M059J (cell line): Measurements from ENCODE around the gene PPM1A. TPM values are rescaled to one million over a fixed set of nuclear protein-coding genes. Genes with fewer than 3 reads are reported as not detected.
"Not testable (repeated sequence)": the region's sequence is repeated elsewhere in the genome, so short reads cannot be mapped to it uniquely, and the experiment has no call there.

ENCODE experiments used
- DNase-seq: peaks from one replicate; pipeline ENCODE4 v3.0.0-alpha.2; 2012; ENCODE audit warnings: low read depth
- total RNA-seq: library from RNA; depleted of rRNA; stranded (reverse); fragments of >200 nt; shearing (Covaris generic); gene quantifications from 2 replicates; pipeline ENCODE4 v1.2.3, GENCODE V29; 2014; rRNA removed

Gene PPM1A
- total RNA-seq, 1 experiment from 2014 or later, result 23.4 TPM

DNA sequence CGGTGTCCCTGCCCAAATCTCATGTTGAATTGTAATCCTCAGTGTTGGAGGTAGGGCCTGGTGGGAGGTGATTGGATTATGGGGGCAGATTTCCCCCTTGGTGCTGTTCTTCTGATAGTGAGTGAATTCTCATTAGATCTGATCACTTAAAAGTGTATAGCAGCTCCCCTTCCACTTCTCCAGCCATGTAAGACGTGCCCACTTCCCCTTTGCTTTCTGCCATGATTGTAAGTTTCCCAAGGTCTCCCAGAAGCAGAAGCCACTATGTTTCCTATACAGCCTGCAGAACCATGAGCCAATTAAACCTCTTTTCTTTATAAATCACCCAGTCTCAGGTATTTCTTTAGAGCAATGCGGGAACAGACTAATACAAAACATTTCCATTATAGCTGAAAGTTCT lies 71.8 kb downstream of the PPM1A start:
- not testable (repeated sequence) for DNase-seq

DNA sequence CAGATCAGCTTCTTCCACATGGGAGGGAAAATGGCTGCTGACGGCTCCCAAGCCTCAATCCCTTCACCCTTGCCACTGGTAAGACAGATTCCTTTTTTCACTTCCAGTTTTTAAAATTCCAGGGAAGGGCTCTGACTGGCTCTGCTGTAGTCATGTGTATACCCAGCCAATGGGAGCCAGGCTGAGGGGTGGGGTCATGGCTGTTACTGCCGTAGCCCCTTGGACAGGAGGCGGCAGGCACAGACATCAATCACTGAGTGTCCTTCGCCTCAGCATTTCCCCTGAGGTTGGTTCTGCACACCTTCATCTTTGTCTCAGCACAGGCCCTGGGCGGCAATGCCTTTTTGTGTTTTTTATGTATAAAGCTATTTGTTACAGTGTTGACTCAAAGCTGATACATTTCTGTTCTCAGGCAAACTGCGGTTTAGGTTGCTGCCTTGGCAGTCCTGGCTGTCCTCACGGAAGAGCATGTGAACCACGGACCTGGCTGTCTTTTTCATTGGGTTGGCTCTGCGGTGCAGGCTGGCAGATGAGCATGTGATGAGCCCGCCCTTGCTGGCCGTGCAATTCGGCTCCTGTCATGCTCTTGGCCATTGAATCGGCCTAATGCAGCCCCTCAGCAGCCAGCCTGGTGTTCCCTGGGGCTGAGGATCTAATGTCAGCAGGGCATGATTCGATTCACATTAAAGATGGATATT lies 74.3 kb downstream of the PPM1A start:
- peak; percentile 23 for DNase-seq

DNA sequence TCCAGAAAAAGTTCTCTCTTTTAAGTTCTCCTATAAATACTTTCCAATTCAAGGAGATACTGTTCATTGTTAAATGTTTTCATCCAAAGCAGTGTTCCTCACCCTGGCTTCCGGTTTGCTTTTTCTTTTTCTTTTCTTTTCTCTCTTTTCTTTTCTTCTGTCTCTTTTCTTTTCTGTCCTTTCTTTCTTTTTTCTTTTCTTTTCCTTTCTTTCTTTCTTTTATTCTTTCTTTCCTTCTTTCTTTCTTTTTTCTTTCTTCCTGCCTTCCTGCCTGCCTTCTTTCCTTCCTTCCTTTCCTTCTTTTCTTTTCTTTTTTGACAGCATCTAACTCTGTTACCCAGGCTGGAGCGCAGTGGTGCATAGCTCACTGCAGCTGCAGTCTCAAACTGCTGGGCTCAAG lies 75.8 kb downstream of the PPM1A start:
- no peak for DNase-seq

DNA sequence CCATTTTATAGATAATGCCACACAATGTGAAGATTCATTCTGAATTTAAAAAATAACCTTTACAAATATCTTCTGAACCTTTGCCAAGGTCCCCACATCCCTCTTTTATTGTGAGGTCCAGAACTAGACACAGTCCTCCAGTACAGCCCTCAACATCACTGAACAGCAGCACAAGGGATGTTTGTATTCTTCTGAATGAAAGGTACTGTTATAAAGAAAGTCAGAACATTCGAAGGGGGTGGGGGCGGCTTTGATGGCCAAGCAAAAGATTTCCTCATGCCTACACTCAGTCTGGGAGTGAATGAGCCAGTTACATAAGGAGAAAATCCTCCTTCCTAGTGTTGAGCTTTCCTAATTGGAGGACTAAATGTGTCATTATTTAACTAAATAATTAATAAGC lies 77.3 kb downstream of the PPM1A start:
- DNase-seq, result no peak

DNA sequence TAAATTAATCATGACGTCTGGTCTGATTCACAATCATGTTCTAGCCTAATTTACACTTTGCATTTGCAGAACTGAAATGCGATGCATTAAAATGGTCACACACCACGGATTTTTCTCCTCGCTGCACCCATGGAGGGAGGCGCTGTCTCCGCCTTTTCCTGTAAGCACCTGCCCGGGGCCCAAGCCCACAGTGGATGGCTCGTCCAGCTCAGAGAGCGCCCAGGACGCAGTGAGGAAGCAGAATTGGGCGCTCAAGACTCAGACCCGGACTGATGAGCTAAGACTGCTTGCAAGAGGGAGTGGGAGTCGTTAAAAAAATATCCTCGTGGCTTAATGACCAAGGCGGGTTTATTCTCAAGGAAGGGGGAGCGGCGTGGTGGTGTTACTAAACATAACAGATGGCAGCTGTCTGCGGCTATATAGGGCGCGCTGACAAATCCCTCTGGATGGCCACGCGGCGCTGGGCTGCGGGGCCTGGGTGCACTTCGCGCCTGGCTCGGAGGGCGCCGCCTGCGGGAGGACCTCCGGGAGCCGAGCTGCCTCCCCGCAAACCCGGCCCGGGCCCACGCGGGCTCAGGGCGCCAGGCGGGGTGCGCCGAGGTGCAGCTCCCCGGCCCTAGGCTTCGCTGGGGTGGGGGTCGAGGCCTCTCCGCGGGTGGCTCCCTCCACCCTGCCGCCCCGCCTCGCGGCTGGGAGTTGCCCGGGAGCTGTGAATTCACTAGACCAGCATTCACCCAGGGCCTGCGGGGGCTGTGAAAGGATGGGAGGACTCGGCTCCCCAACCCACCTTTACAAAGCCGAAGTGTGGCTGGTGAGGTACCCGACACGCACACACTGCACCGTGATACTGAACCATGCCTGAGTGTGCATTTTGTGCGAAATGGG lies 78.7 kb downstream of the PPM1A start:
- no peak for DNase-seq

DNA sequence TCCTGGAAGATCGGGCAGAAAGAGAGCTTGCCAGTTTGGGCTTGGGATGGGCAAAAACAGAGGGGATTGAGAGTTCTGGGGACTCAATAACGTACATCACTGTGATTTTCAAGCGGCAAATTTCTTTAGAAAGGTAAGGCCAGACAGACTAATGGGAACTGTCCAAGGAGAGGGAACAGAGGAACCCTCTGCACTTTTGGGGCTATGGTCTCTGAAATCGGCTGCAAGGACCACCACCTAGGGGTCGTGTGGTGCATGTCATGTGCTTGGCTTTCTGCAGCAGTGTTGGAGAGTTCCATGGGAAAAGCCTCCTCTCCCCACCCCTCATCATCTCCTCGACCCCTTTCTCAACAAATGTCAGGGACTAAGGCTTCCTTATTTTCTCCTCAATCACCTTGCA lies 79.6 kb downstream of the PPM1A start:
- DNase-seq, result no peak

DNA sequence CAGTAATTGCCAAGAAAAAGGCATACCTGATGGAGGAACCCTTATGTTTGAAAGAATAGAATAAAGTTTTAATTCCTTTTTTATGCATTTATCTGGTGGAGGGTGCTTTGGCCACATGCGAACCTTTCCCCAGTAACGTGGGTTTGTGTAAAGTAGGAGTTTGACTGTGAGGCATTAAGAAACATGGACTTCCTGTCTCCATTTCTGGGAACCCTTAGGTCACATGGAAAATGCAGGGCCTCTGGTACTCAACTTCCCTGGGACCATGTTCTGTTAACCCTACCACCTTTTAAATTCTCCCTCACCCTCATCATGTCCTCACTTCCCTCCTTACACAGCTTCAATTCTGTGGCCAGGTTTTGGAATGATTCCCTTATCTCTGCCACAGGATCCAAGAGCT lies 80.3 kb downstream of the PPM1A start:
- no peak for DNase-seq

DNA sequence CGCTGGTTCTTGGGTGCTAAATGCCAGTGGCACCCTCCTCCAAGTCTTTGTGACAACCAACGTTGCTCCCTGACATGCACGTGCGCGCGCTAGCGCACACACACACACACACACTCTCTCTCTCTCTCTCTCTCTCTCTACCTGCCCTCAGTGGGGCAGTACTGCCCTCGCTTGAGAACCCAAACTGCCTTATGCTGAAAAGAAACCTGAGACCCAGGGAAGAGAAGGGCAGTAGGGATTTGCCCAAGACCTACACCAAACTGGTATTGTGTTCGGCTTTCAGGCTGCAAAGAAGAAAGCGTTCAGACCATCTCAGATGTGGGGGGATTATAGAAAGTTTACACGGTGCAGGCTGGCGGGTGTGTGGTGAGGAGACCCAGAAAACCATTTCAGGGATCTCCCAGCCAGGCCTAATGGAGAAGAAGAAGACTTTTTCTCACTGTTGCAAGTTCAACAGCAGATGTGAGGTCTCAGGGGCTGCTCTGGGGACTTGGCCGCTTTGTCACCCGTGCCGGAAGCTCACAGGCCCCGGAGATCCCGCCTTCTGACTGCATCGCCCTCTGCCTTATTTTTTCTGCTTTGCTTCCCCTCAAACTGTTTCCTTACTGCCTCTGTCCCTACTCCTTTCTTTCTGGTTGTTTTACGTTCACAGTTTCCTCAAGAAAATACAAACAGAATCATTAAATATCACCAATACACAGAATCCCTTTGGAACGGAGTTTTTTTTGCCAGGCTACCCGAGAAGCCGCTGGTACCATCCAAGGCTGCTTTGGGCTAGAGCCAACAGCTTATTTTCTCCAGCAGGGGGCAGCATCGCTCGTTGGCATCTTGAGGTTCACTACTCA lies 82.4 kb downstream of the PPM1A start:
- peak; percentile 55 for DNase-seq

DNA sequence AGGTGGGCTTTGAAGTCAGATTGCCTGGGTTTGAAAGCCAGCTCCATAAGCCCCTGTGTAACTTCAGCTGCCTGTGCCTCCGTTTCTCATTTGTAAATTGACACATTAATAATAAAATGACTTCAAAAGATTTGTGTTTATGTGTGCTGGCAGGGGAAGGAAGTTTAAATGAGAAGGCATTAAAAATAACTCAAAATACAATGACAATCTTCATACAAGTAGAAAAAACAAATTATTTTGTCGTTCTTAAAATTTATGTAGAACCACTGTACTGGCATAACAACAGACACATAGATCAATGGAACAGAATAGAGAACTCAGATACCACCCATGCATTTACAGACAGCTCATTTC lies 83.0 kb downstream of the PPM1A start:
- no peak for DNase-seq

DNA sequence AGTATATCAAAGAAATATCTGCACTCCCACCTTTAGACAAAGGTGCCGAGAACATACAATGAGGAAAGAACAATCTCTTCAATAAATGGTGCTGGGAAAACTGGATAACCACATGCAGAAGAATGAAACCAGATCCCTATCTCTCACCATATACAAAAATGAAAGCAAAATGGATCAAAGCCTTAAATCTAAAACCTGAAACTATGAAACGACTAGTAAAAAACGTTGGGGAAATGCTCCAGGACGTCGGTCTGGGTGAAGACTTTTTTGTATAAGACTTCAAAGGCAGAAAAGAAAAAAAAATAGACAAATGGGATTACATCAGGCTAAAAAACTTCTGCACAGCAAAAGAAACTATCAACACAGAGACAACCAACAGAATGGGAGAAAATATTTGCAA lies 83.8 kb downstream of the PPM1A start:
- DNase-seq, result no peak

DNA sequence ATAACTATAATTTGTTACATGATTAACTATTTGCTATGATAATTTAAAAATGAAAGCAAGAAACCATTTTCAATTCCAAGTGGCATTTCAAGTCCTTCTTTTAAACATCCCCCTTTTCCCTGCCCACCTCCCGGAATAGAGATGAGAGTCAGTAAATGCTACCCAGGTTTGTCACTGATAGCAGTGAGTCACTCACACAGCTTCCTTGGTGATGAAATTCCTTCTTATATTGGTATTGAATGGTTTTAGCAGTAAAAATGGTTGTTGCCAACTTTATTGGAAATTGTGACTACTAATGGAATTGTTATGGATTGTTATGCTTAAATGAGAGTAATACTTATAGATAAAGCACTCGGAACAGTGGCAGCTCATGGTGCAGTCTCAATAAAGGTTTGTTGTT lies 90.5 kb downstream of the PPM1A start:
- no peak for DNase-seq

DNA sequence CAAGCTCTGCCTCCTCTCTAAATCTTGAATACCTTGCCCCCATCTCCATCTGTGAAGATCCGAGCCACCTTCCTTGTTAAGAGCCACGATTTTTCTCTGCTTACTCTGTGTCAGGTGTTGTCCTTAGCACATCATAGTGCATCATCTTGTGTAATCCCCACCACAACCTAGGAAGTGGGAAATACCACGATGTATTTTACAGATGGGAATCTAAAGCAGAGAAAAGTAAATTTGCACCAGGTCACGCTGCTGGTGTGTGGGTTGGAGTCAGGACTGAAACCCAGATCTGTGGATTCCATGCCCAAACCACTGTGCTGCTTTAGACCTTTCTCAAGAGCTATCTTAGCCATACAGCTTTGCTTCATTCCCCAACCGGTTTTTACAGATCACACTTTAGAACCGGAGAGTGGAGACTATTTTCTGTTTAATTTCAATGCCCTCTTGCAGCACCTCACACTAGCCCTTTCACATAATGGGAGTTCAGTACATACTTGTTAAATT lies 94.6 kb downstream of the PPM1A start:
- DNase-seq, result no peak

DNA sequence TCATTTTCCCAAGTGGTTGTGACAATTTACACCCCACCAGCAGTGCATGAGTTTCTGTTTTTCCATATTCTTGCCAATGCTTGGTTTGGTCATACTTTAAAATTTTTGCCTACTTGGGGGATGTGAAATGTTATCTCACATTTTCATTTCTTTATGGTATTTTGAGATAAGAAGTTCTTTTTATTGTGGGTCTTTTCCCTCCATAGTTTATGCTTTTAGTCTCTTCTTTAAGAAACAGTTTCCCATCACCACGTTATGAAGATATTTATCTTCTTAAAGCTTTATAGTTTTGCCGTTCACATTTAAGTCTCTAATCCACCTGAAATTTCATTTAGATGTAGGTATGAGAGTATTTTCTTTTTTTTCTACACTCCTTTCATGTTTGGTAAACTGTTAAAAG lies 95.7 kb downstream of the PPM1A start:
- DNase-seq, result no peak

DNA sequence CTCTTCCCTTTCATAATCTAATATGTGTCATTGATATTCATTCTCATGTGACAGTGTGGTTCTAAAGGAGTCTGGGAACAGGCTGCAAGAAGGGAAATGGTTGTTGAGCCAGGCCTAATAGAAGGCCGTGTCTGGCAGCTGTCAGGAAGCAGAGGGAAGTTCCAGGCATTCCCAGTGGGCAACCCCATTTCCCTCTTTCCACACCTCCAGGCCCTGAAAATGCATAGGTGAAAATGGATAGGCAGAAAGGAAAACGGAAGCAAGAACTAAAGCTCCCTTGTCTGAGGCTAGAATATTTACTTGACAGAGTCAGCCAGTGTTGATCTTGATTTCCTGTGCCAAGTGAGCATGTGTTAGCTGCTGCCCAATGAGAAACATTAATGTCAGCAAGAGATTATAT lies 97.7 kb downstream of the PPM1A start:
- no peak for DNase-seq

DNA sequence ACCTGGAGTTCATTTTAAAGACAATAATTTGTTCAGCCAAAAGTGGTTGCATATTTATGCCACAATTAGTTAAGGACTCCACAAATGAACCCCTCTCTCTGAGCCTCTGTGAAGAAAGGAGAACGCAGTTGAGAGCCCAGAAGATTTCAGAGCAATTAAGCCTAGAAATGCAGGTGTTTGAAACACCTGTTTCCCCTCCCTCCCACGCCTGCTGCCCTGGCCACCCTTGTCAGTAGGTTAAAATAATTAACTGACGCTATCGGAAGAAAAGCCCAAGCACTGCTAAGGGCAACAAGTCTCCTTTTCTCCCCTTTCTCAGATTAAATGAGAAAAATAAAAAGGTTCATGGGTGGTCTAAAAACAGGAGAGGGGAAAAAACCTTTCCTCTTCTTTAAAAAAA lies 99.2 kb downstream of the PPM1A start:
- no peak for DNase-seq

Other genes with a start within 250 kb of the PPM1A start
- gene PCNX4, start 157.3 kb upstream of the PPM1A start, total RNA-seq, result 32.3 and 85.1 TPM in 2 replicates
- gene DHRS7, start 83.8 kb upstream of the PPM1A start, total RNA-seq, result 55.0 and 58.6 TPM in 2 replicates
- gene C14orf39, start 236.8 kb downstream of the PPM1A start, total RNA-seq, result not detected in 2 replicates